Cardiac muscle cell (in vitro differentiated cells and primary cell): ENCODE results near the gene GRM5. TPM values are rescaled to one million over a fixed set of nuclear protein-coding genes. Genes with fewer than 3 reads are reported as not detected.

Source experiments
- DNase-seq, 2 donors: peaks; one replicate each; pipeline versions ENCODE4 v3.0.0 to v3.0.0-alpha.2; 2010 to 2017; ENCODE audit warnings: low read depth in 1 of 2, low spot score in 1 of 2
- H3K27ac ChIP-seq: fragments of 200-600 bp; sonication (generic); 2 replicates; pipeline ENCODE4 v1.5.1; 2016
- H3K27me3 ChIP-seq: fragments of 200-600 bp; sonication (generic); 2 replicates; pipeline ENCODE4 v1.6.0; 2016; ENCODE audit warnings: control low read depth
- H3K36me3 ChIP-seq: fragments of 200-600 bp; sonication (generic); 2 replicates; pipeline ENCODE4 v1.5.1; 2016; ENCODE audit warnings: control low read depth
- H3K4me1 ChIP-seq: fragments of 200-600 bp; sonication (generic); 2 replicates; pipeline ENCODE4 v1.8.1; 2017; ENCODE audit warnings: low read depth, mild to moderate bottlenecking, mixed run types
- H3K4me3 ChIP-seq: fragments of 200-600 bp; sonication (generic); 2 replicates; pipeline ENCODE4 v1.5.1; 2016; ENCODE audit warnings: mild to moderate bottlenecking
- H3K9me3 ChIP-seq: fragments of 200-600 bp; sonication (generic); 2 replicates; pipeline ENCODE4 v1.5.1; 2017; ENCODE audit warnings: low read depth, mild to moderate bottlenecking, control low read depth
- CTCF ChIP-seq: IDR thresholded peaks from 2 replicates; pipeline ENCODE4 v1.5.1; 2012; ENCODE audit warnings: low read depth, mild to moderate bottlenecking, low read length
- polyA plus RNA-seq: library from polyadenylated mRNA; unstranded; fragments of >200 nt; fragmentation: Nextera tagmentation; extraction: Ambion mirVana; gene quantifications from 2 replicates; pipeline ENCODE4 v1.2.1, GENCODE V29; 2016
- total RNA-seq: library from RNA; depleted of rRNA; stranded (reverse); fragments of >200 nt; gene quantifications from 2 replicates; pipeline ENCODE4 v1.2.3, GENCODE V29; 2016

The GRM5 gene
- total and polyA plus RNA-seq, 2 experiments from 2014 or later = 0.06 TPM; not detected in 1

DNA sequence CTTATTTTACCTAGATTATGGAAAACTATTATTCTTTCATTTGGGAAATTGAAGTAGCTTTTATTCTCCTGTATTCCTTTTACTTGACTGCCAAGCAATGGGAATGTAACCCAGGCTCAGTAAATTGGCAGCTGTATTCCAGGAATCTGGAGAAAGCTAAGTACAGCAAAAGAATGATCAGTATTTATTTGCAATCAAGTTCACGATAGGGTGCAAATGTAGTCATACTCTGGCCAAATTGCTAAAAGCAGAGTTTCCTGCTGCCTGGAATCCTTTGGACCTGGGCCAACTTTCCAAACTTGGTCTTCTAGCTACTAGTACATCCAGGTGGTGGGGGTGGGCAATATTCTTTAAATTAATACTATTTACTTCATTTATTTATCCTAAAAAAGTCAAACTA, 442.3 kb downstream of the GRM5 start:
- Histone ChIP-seq H3K4me1 (no peaks in the 10 kb centered on the region), H3K9me3 (no peaks in the 10 kb centered on the region), H3K27ac (no peak overlapping the region), H3K4me3 (no peak overlapping the region), H3K27me3 (no peaks in the 10 kb centered on the region), H3K36me3 (no peaks in the 10 kb centered on the region)
- DNase-seq = peak in 1 of 2 donors; percentile 59
- TF ChIP-seq CTCF = no peak

GRCh38 chr11:88620568-88621130, 445.1 kb downstream of the GRM5 start:
- Histone ChIP-seq H3K36me3 (no peaks in the 10 kb centered on the region), H3K4me3 (no peak overlapping the region), H3K27me3 (no peaks in the 10 kb centered on the region), H3K27ac (no peak overlapping the region), H3K9me3 (no peaks in the 10 kb centered on the region), H3K4me1 (no peaks in the 10 kb centered on the region)
- no peak for TF ChIP-seq CTCF
- DNase-seq = no peak

DNA sequence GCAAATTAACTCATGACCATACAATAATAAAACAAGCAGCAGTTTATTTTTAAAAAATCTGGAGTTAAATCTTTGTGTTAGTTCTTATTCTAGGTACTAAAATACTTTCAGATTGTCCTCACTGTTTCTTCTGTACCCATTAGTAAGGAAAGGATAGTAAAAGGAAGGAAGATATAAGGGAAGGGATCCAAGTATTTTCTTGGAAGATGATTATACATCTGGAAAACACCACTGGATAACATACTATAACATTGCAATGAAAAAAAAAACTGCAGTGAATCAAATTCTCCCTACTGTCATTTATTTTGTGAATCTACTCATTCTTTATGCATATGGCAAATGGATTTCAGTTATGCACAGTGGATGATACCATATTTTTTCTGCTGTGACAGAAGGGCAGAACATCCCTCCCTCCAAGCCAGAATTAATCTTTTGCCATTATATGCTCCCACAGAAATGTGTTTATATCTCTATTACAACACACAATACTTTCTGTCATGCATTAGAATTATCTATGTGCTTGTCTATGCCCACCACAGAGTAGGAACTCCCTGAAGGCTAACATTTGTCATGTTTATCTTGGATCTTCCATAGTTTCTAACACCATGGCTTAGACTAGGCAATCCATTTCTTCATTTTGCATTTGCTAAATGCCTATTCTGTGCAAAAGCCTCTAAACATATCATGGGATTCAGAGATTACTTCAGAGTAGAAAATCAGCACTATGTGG, 446.0 kb downstream of the GRM5 start:
- no peaks in the 10 kb centered on the region for H3K36me3 ChIP-seq
- no peaks in the 10 kb centered on the region for H3K9me3 ChIP-seq
- H3K27me3 ChIP-seq = no peaks in the 10 kb centered on the region
- TF ChIP-seq CTCF = no peak
- H3K4me1 ChIP-seq = no peaks in the 10 kb centered on the region
- no peak for DNase-seq
- H3K4me3 ChIP-seq = no peak overlapping the region
- no peak overlapping the region for H3K27ac ChIP-seq

DNA sequence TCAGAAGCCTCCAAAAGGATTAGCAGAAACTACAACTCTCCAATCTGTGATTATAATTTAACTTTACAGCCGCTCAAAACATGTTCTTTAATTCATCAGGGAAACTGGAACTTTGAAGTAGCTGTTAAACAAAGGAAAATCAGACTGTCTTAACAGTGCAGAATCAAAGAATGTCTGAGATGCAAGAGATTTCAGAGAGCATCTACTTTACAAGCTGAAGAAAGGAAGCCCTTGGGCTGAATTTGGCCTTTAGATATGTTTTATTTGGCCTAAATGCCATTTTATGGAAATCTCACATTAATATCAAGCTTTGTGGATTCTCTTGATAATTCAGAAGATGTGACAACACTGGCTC, 446.7 kb downstream of the GRM5 start:
- Histone ChIP-seq H3K4me3 (no peak overlapping the region), H3K9me3 (no peaks in the 10 kb centered on the region), H3K27me3 (no peaks in the 10 kb centered on the region), H3K36me3 (no peaks in the 10 kb centered on the region), H3K4me1 (no peaks in the 10 kb centered on the region), H3K27ac (no peak overlapping the region)
- TF ChIP-seq CTCF = no peak
- no peak for DNase-seq

GRCh38 chr11:88618327-88619070, 447.3 kb downstream of the GRM5 start:
- Histone ChIP-seq H3K4me3 (no peak overlapping the region), H3K27me3 (no peaks in the 10 kb centered on the region), H3K36me3 (no peaks in the 10 kb centered on the region), H3K4me1 (no peaks in the 10 kb centered on the region), H3K27ac (no peak overlapping the region), H3K9me3 (no peaks in the 10 kb centered on the region)
- TF ChIP-seq CTCF = no peak
- no peak for DNase-seq
